Stimulated activated CD4-positive, alpha-beta T cell treated with anti-CD3 and anti-CD28 coated beads, TNF-alpha, amount 100 ng/mL, for 48 hours (primary cell): ENCODE data around the gene ZPLD1.

Source experiments
- DNase-seq, 3 donors: peaks; one replicate each; pipeline ENCODE4 v3.0.0-alpha.2; 2020; ENCODE audit warnings: low read depth in 3 of 3

ZPLD1 gene

GRCh38 chr3:102434715-102435114 lies at the start of gene ZPLD1:
ZPLD1 (plus strand) TSS chr3:102435015; CDS start chr3:102438488, 3,473 bp downstream.
- DNase-seq, result no peak

GRCh38 chr3:102390171-102390864 lies 44.5 kb upstream of the ZPLD1 start:
- no peak for DNase-seq

GRCh38 chr3:102390916-102391315 lies 43.9 kb upstream of the ZPLD1 start:
- DNase-seq, result no peak

- DNase-seq, result no peak
These were observed 43.3 kb upstream of the ZPLD1 start for GRCh38 chr3:102391491-102391890.

GRCh38 chr3:102394517-102394916 lies 40.3 kb upstream of the ZPLD1 start:
- DNase-seq, result no peak

- DNase-seq, result no peak
These were observed 36.6 kb upstream of the ZPLD1 start for GRCh38 chr3:102398176-102398575.

GRCh38 chr3:102398666-102399065 lies 36.1 kb upstream of the ZPLD1 start:
- no peak for DNase-seq

GRCh38 chr3:102400142-102400541 lies 34.7 kb upstream of the ZPLD1 start:
- no peak for DNase-seq

GRCh38 chr3:102400766-102401165 lies 34.0 kb upstream of the ZPLD1 start:
- no peak for DNase-seq

- DNase-seq, result no peak
These were observed 24.2 kb upstream of the ZPLD1 start for GRCh38 chr3:102410616-102411015.

GRCh38 chr3:102415553-102415952 lies 19.3 kb upstream of the ZPLD1 start:
- DNase-seq, result no peak

- no peak for DNase-seq
These were observed 15.0 kb upstream of the ZPLD1 start for GRCh38 chr3:102419786-102420185.

GRCh38 chr3:102441832-102442231 lies 7.0 kb downstream of the ZPLD1 start:
- DNase-seq, result no peak

- DNase-seq, result no peak
These were observed 8.2 kb downstream of the ZPLD1 start for GRCh38 chr3:102443021-102443420.

GRCh38 chr3:102444101-102444500 lies 9.3 kb downstream of the ZPLD1 start:
- no peak for DNase-seq

- DNase-seq, result no peak
These were observed 12.5 kb downstream of the ZPLD1 start for GRCh38 chr3:102447272-102447671.

- DNase-seq, result no peak
These were observed 14.5 kb downstream of the ZPLD1 start for GRCh38 chr3:102449341-102449740.

- DNase-seq, result no peak
These were observed 15.1 kb downstream of the ZPLD1 start for GRCh38 chr3:102449930-102450329.

- no peak for DNase-seq
These were observed 16.2 kb downstream of the ZPLD1 start for GRCh38 chr3:102450976-102451375.

GRCh38 chr3:102451543-102451942 lies 16.7 kb downstream of the ZPLD1 start:
- DNase-seq, result no peak

GRCh38 chr3:102454181-102454580 lies 19.4 kb downstream of the ZPLD1 start:
- no peak for DNase-seq

GRCh38 chr3:102457644-102458043 lies 22.8 kb downstream of the ZPLD1 start:
- DNase-seq, result no peak

- DNase-seq, result no peak
These were observed 25.8 kb downstream of the ZPLD1 start for GRCh38 chr3:102460579-102460978.

GRCh38 chr3:102464261-102464660 lies 29.4 kb downstream of the ZPLD1 start:
- no peak for DNase-seq
